ENCODE measurements around the gene TBC1D9.
A peak's percentile ranks its signal among the peaks of the same experiment; 100 is the strongest.

Gene TBC1D9

GRCh38 chr4:140662082-140662869, 93.9 kb downstream of the TBC1D9 start:
- no peak overlapping the region for H3K9ac ChIP-seq (ENCODE audit: low read depth, low read length)
- H3K4me3 ChIP-seq (ENCODE audit: low read length): no peak overlapping the region
- H3K27ac ChIP-seq (ENCODE audit: low read depth, low read length): no peak overlapping the region
- no peaks in the 10 kb centered on the region for H3K9me3 ChIP-seq (ENCODE audit: insufficient read depth, low read depth, low read length)
- H3K27me3 ChIP-seq (ENCODE audit: insufficient read depth, low read length): no peaks in the 10 kb centered on the region
- peaks cover 2% of the 10 kb centered on the region; the same call in 1 of the 2 replicates for H3K36me3 ChIP-seq (ENCODE audit: insufficient read depth, low read length)
- H3K4me1 ChIP-seq (ENCODE audit: insufficient read depth, low read length): no peaks in the 10 kb centered on the region; the same call in 1 of the 2 replicates
- WGBS: 70% methylated on average over 3 of the region's 3 CpGs

GRCh38 chr4:140661550-140661949, 94.6 kb downstream of the TBC1D9 start:
- WGBS: 89% methylated on average over 1 of the region's 1 CpG
- Histone ChIP-seq H3K27ac (ENCODE audit: low read depth, low read length) (no peak overlapping the region), H3K9me3 (ENCODE audit: insufficient read depth, low read depth, low read length) (no peaks in the 10 kb centered on the region), H3K9ac (ENCODE audit: low read depth, low read length) (no peak overlapping the region), H3K36me3 (ENCODE audit: insufficient read depth, low read length) (peaks cover 2% of the 10 kb centered on the region; the same call in 1 of the 2 replicates), H3K27me3 (ENCODE audit: insufficient read depth, low read length) (no peaks in the 10 kb centered on the region), H3K4me3 (ENCODE audit: low read length) (no peak overlapping the region), H3K4me1 (ENCODE audit: insufficient read depth, low read length) (no peaks in the 10 kb centered on the region; the same call in 1 of the 2 replicates)

- no peak overlapping the region for H3K9ac ChIP-seq (ENCODE audit: low read depth, low read length)
- 89% methylated on average over 5 of the region's 6 CpGs for WGBS
- H3K4me3 ChIP-seq (ENCODE audit: low read length): no peak overlapping the region
- H3K27ac ChIP-seq (ENCODE audit: low read depth, low read length): no peak overlapping the region
- no peaks in the 10 kb centered on the region for H3K27me3 ChIP-seq (ENCODE audit: insufficient read depth, low read length)
- H3K4me1 ChIP-seq (ENCODE audit: insufficient read depth, low read length): no peaks in the 10 kb centered on the region; the same call in 1 of the 2 replicates
- H3K36me3 ChIP-seq (ENCODE audit: insufficient read depth, low read length): peaks cover 2% of the 10 kb centered on the region; the same call in 1 of the 2 replicates
- no peaks in the 10 kb centered on the region for H3K9me3 ChIP-seq (ENCODE audit: insufficient read depth, low read depth, low read length)
Measured at GRCh38 chr4:140659943-140660700, 96.1 kb downstream of the TBC1D9 start.

- WGBS: no CpG with 5 or more reads among the region's 1 CpG
- Histone ChIP-seq H3K27me3 (ENCODE audit: insufficient read depth, low read length) (no peaks in the 10 kb centered on the region), H3K4me3 (ENCODE audit: low read length) (no peak overlapping the region), H3K9me3 (ENCODE audit: insufficient read depth, low read depth, low read length) (no peaks in the 10 kb centered on the region), H3K27ac (ENCODE audit: low read depth, low read length) (peak overlapping the region; percentile 82), H3K4me1 (ENCODE audit: insufficient read depth, low read length) (peaks cover 20% of the 10 kb centered on the region), H3K9ac (ENCODE audit: low read depth, low read length) (peak overlapping the region; percentile 39; the same call in 1 of the 2 replicates), H3K36me3 (ENCODE audit: insufficient read depth, low read length) (no peaks in the 10 kb centered on the region; the same call in 1 of the 2 replicates)
Measured at GRCh38 chr4:140654495-140654814, 101.7 kb downstream of the TBC1D9 start.

- Histone ChIP-seq H3K9me3 (ENCODE audit: insufficient read depth, low read depth, low read length) (no peaks in the 10 kb centered on the region), H3K4me1 (ENCODE audit: insufficient read depth, low read length) (peaks cover 20% of the 10 kb centered on the region), H3K27me3 (ENCODE audit: insufficient read depth, low read length) (no peaks in the 10 kb centered on the region), H3K4me3 (ENCODE audit: low read length) (no peak overlapping the region), H3K9ac (ENCODE audit: low read depth, low read length) (peak overlapping the region; percentile 61; the same call in 1 of the 2 replicates), H3K36me3 (ENCODE audit: insufficient read depth, low read length) (no peaks in the 10 kb centered on the region; the same call in 1 of the 2 replicates), H3K27ac (ENCODE audit: low read depth, low read length) (peak overlapping the region; percentile 82)
- 72% methylated on average over 7 of the region's 8 CpGs for WGBS
Measured at GRCh38 chr4:140653718-140654494, 102.3 kb downstream of the TBC1D9 start.

- Histone ChIP-seq H3K4me1 (ENCODE audit: insufficient read depth, low read length) (peaks cover 20% of the 10 kb centered on the region), H3K9me3 (ENCODE audit: insufficient read depth, low read depth, low read length) (no peaks in the 10 kb centered on the region), H3K4me3 (ENCODE audit: low read length) (no peak overlapping the region), H3K27me3 (ENCODE audit: insufficient read depth, low read length) (no peaks in the 10 kb centered on the region), H3K36me3 (ENCODE audit: insufficient read depth, low read length) (no peaks in the 10 kb centered on the region; the same call in 1 of the 2 replicates), H3K27ac (ENCODE audit: low read depth, low read length) (no peak overlapping the region), H3K9ac (ENCODE audit: low read depth, low read length) (no peak overlapping the region)
- 90% methylated on average over 2 of the region's 2 CpGs for WGBS
Measured at GRCh38 chr4:140652601-140653000, 103.6 kb downstream of the TBC1D9 start.

- no peak overlapping the region for H3K4me3 ChIP-seq (ENCODE audit: low read length)
- WGBS: 94% methylated on average over 2 of the region's 2 CpGs
Measured at GRCh38 chr4:140648716-140649308, 107.4 kb downstream of the TBC1D9 start.

GRCh38 chr4:140645614-140646412, 110.4 kb downstream of the TBC1D9 start:
- H3K27ac ChIP-seq (ENCODE audit: low read depth, low read length): no peak overlapping the region
- WGBS: 78% methylated on average over 9 of the region's 9 CpGs

More at GRCh38 chr4:140648716-140649308, 107.4 kb downstream of the TBC1D9 start:
- H3K9ac ChIP-seq (ENCODE audit: low read depth, low read length): no peak overlapping the region
- peaks cover 7% of the 10 kb centered on the region for H3K4me1 ChIP-seq (ENCODE audit: insufficient read depth, low read length)
- H3K9me3 ChIP-seq (ENCODE audit: insufficient read depth, low read depth, low read length): no peaks in the 10 kb centered on the region
- H3K27me3 ChIP-seq (ENCODE audit: insufficient read depth, low read length): no peaks in the 10 kb centered on the region
- no peaks in the 10 kb centered on the region for H3K36me3 ChIP-seq (ENCODE audit: insufficient read depth, low read length)
- no peak overlapping the region for H3K27ac ChIP-seq (ENCODE audit: low read depth, low read length)

GRCh38 chr4:140645196-140645595, 111.0 kb downstream of the TBC1D9 start:
- WGBS: 95% methylated on average over 11 of the region's 11 CpGs

More at GRCh38 chr4:140645614-140646412, 110.4 kb downstream of the TBC1D9 start:
- Histone ChIP-seq H3K9ac (ENCODE audit: low read depth, low read length) (no peak overlapping the region), H3K9me3 (ENCODE audit: insufficient read depth, low read depth, low read length) (no peaks in the 10 kb centered on the region), H3K27me3 (ENCODE audit: insufficient read depth, low read length) (no peaks in the 10 kb centered on the region), H3K4me3 (ENCODE audit: low read length) (no peak overlapping the region), H3K4me1 (ENCODE audit: insufficient read depth, low read length) (peaks cover 9% of the 10 kb centered on the region; the same call in 1 of the 2 replicates), H3K36me3 (ENCODE audit: insufficient read depth, low read length) (no peaks in the 10 kb centered on the region)

More at GRCh38 chr4:140645196-140645595, 111.0 kb downstream of the TBC1D9 start:
- Histone ChIP-seq H3K27me3 (ENCODE audit: insufficient read depth, low read length) (no peaks in the 10 kb centered on the region), H3K4me3 (ENCODE audit: low read length) (no peak overlapping the region), H3K27ac (ENCODE audit: low read depth, low read length) (no peak overlapping the region), H3K9me3 (ENCODE audit: insufficient read depth, low read depth, low read length) (no peaks in the 10 kb centered on the region), H3K4me1 (ENCODE audit: insufficient read depth, low read length) (peaks cover 12% of the 10 kb centered on the region; the same call in 1 of the 2 replicates), H3K9ac (ENCODE audit: low read depth, low read length) (no peak overlapping the region), H3K36me3 (ENCODE audit: insufficient read depth, low read length) (no peaks in the 10 kb centered on the region)
